ENCODE measurements around the gene TUBA1A.
A peak's percentile ranks its signal among the peaks of the same experiment; 100 is the strongest.
"Not testable (repeated sequence)": the region's sequence is repeated elsewhere in the genome, so short reads cannot be mapped to it uniquely, and the experiment has no call there.

TUBA1A gene

GRCh38 chr12:49188201-49188915 is 522 bp downstream of the TUBA1A start:
- no peaks in the 10 kb centered on the region for H3K27me3 ChIP-seq (ENCODE audit: control insufficient read depth, insufficient read depth, low read length, poor library complexity, severe bottlenecking)
- peaks cover 20% of the 10 kb centered on the region for H3K36me3 ChIP-seq (ENCODE audit: control insufficient read depth, insufficient read depth, low read length)
- H3K4me1 ChIP-seq (ENCODE audit: control insufficient read depth, insufficient read depth, low read length): peaks cover 26% of the 10 kb centered on the region
- H3K9me3 ChIP-seq (ENCODE audit: control insufficient read depth, low read length): no peaks in the 10 kb centered on the region
- 0% methylated on average over 52 of the region's 52 CpGs for WGBS, 2 experiments
- peak overlapping the region; percentile 99 for H3K4me3 ChIP-seq (ENCODE audit: insufficient read depth, low read depth, low read length)
- peak overlapping the region; percentile 96 for H3K27ac ChIP-seq (ENCODE audit: insufficient read depth, low read depth, low read length, poor library complexity, severe bottlenecking)

DNA sequence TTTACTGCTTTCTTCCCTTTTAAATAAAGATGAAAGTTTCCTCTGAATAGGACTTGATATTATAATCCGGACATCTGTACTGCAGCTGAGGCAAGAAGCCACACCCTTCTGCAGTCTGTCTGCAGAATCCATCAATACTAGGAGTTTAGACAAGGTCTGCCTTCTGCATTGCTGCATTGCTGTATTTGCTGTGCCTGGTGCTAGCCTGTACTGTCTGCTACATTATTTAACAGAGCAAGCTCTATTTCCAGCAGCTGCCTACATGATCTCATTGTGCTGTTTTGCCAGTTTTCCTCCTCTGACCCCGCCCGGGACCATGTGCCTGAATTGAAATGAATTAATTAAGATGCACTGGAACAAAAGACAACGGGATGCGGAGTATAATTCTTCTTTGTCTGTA is 1.7 kb downstream of the TUBA1A start:
- Histone ChIP-seq H3K9me3 (ENCODE audit: control insufficient read depth, low read length) (no peaks in the 10 kb centered on the region), H3K4me1 (ENCODE audit: control insufficient read depth, insufficient read depth, low read length) (peaks cover 26% of the 10 kb centered on the region), H3K36me3 (ENCODE audit: control insufficient read depth, insufficient read depth, low read length) (peaks cover 20% of the 10 kb centered on the region), H3K4me3 (ENCODE audit: insufficient read depth, low read depth, low read length) (peak overlapping the region; percentile 99), H3K27ac (ENCODE audit: insufficient read depth, low read depth, low read length, poor library complexity, severe bottlenecking) (no peak overlapping the region), H3K27me3 (ENCODE audit: control insufficient read depth, insufficient read depth, low read length, poor library complexity, severe bottlenecking) (no peaks in the 10 kb centered on the region)
- WGBS, 2 experiments: 63 to 65% methylated on average over 3 to 5 of the region's 5 CpGs

DNA sequence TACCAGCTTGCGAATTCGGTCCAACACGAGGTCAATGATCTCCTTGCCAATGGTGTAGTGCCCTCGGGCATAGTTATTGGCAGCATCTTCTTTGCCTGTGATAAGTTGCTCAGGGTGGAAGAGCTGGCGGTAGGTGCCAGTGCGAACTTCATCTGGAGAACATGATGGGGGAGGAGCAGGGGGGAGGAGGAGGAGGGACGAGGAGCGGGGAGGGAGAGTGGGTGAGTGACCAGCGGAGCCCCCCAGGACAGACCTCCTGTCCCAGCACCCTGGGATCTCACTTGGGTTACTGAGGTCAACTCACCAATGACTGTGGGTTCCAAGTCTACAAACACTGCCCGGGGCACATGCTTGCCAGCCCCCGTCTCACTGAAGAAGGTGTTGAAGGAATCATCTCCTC is 2.6 kb downstream of the TUBA1A start:
- Histone ChIP-seq H3K4me1 (ENCODE audit: control insufficient read depth, insufficient read depth, low read length) (peaks cover 26% of the 10 kb centered on the region), H3K36me3 (ENCODE audit: control insufficient read depth, insufficient read depth, low read length) (peaks cover 20% of the 10 kb centered on the region)
- not testable (repeated sequence) for H3K27ac ChIP-seq (ENCODE audit: insufficient read depth, low read depth, low read length, poor library complexity, severe bottlenecking); H3K27me3 ChIP-seq (ENCODE audit: control insufficient read depth, insufficient read depth, low read length, poor library complexity, severe bottlenecking); H3K4me3 ChIP-seq (ENCODE audit: insufficient read depth, low read depth, low read length); H3K9me3 ChIP-seq (ENCODE audit: control insufficient read depth, low read length)
- 96 to 98% methylated on average over 11 of the region's 11 CpGs for WGBS, 2 experiments

DNA sequence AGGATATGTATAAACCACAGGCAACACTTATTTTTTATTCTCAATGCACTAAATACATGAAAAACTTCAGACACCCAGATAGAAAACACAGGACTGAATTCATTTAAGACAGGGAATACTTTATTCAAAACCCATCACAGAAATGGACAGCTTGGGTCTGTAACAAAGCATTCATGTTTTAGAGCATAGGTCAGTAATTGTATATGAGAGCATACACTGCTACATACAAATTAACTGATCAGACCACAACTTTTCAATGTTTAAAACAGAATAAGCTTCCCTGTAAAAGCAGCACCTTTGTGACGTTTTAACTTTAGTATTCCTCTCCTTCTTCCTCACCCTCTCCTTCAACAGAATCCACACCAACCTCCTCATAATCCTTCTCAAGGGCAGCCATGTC is 4.2 kb downstream of the TUBA1A start:
- H3K27ac ChIP-seq (ENCODE audit: insufficient read depth, low read depth, low read length, poor library complexity, severe bottlenecking); H3K9me3 ChIP-seq (ENCODE audit: control insufficient read depth, low read length); H3K27me3 ChIP-seq (ENCODE audit: control insufficient read depth, insufficient read depth, low read length, poor library complexity, severe bottlenecking); H3K4me3 ChIP-seq (ENCODE audit: insufficient read depth, low read depth, low read length): not testable (repeated sequence)
- WGBS, 2 experiments: 92% methylated on average over 1 of the region's 1 CpG
- Histone ChIP-seq H3K4me1 (ENCODE audit: control insufficient read depth, insufficient read depth, low read length) (peaks cover 17% of the 10 kb centered on the region), H3K36me3 (ENCODE audit: control insufficient read depth, insufficient read depth, low read length) (peaks cover 20% of the 10 kb centered on the region)

- not testable (repeated sequence) for H3K27ac ChIP-seq (ENCODE audit: insufficient read depth, low read depth, low read length, poor library complexity, severe bottlenecking); H3K4me3 ChIP-seq (ENCODE audit: insufficient read depth, low read depth, low read length); H3K27me3 ChIP-seq (ENCODE audit: control insufficient read depth, insufficient read depth, low read length, poor library complexity, severe bottlenecking); H3K9me3 ChIP-seq (ENCODE audit: control insufficient read depth, low read length)
- Histone ChIP-seq H3K4me1 (ENCODE audit: control insufficient read depth, insufficient read depth, low read length) (peaks cover 13% of the 10 kb centered on the region), H3K36me3 (ENCODE audit: control insufficient read depth, insufficient read depth, low read length) (peaks cover 20% of the 10 kb centered on the region)
- 92 to 94% methylated on average over 15 of the region's 15 CpGs for WGBS, 2 experiments
Observed at GRCh38 chr12:49183214-49183950, 5.5 kb downstream of the TUBA1A start.

DNA sequence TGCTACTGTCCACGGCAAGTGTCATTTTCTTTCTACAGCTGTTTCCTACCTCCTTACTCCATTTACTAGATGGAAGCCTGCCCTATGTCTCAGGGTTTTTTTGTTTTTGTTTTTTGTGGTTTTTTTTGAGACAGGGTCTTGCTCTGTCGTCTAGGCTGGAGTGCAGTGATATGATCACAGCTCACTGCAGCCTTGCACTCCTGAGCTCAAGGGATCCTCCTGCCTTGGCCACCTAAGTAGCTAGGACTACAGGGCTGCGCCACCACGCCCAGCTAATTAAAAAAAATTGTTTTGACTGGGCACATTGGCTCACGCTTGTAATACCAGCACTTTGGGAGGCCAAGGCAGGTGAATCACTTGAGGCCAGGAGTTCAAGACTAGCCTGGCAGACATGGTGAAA is 14.7 kb downstream of the TUBA1A start:
- Histone ChIP-seq H3K36me3 (ENCODE audit: control insufficient read depth, insufficient read depth, low read length) (no peaks in the 10 kb centered on the region), H3K4me3 (ENCODE audit: insufficient read depth, low read depth, low read length) (no peak overlapping the region), H3K27ac (ENCODE audit: insufficient read depth, low read depth, low read length, poor library complexity, severe bottlenecking) (no peak overlapping the region), H3K4me1 (ENCODE audit: control insufficient read depth, insufficient read depth, low read length) (no peaks in the 10 kb centered on the region), H3K9me3 (ENCODE audit: control insufficient read depth, low read length) (no peaks in the 10 kb centered on the region), H3K27me3 (ENCODE audit: control insufficient read depth, insufficient read depth, low read length, poor library complexity, severe bottlenecking) (no peaks in the 10 kb centered on the region)
- 92 to 93% methylated on average over 5 of the region's 5 CpGs for WGBS, 2 experiments

- H3K27ac ChIP-seq (ENCODE audit: insufficient read depth, low read depth, low read length, poor library complexity, severe bottlenecking): no peak overlapping the region
- no peaks in the 10 kb centered on the region for H3K4me1 ChIP-seq (ENCODE audit: control insufficient read depth, insufficient read depth, low read length)
- no peaks in the 10 kb centered on the region for H3K36me3 ChIP-seq (ENCODE audit: control insufficient read depth, insufficient read depth, low read length)
- H3K27me3 ChIP-seq (ENCODE audit: control insufficient read depth, insufficient read depth, low read length, poor library complexity, severe bottlenecking): no peaks in the 10 kb centered on the region
- no peak overlapping the region for H3K4me3 ChIP-seq (ENCODE audit: insufficient read depth, low read depth, low read length)
- no peaks in the 10 kb centered on the region for H3K9me3 ChIP-seq (ENCODE audit: control insufficient read depth, low read length)
Observed at GRCh38 chr12:49170924-49171323, 18.0 kb downstream of the TUBA1A start.

- 94 to 98% methylated on average over 2 of the region's 2 CpGs for WGBS, 2 experiments
- no peaks in the 10 kb centered on the region for H3K27me3 ChIP-seq (ENCODE audit: control insufficient read depth, insufficient read depth, low read length, poor library complexity, severe bottlenecking)
- H3K4me1 ChIP-seq (ENCODE audit: control insufficient read depth, insufficient read depth, low read length): no peaks in the 10 kb centered on the region
- no peak overlapping the region for H3K27ac ChIP-seq (ENCODE audit: insufficient read depth, low read depth, low read length, poor library complexity, severe bottlenecking)
- H3K9me3 ChIP-seq (ENCODE audit: control insufficient read depth, low read length): no peaks in the 10 kb centered on the region
- H3K36me3 ChIP-seq (ENCODE audit: control insufficient read depth, insufficient read depth, low read length): no peaks in the 10 kb centered on the region
- H3K4me3 ChIP-seq (ENCODE audit: insufficient read depth, low read depth, low read length): no peak overlapping the region
Observed at GRCh38 chr12:49165114-49165513, 23.8 kb downstream of the TUBA1A start.

DNA sequence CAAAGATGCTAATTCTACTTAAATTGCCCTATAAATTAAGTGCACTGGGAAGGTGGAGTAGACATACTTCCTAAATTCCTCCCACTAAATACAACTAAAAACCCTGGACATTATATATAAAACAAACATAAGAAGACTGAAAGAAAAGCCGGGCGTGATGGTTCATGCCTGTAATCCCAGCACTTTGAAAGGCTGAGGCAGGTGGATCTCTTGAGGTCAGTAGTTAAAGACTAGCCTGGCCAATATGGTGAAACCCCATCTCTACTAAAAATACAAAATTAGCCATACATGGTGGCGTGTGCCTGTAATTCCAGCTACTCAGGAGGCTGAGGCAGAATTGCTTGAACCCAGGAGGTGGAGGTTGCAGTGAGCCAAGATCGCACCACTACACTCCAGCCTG is 27.0 kb downstream of the TUBA1A start:
- not testable (repeated sequence) for H3K4me3 ChIP-seq (ENCODE audit: insufficient read depth, low read depth, low read length); H3K27me3 ChIP-seq (ENCODE audit: control insufficient read depth, insufficient read depth, low read length, poor library complexity, severe bottlenecking); H3K9me3 ChIP-seq (ENCODE audit: control insufficient read depth, low read length); H3K36me3 ChIP-seq (ENCODE audit: control insufficient read depth, insufficient read depth, low read length); H3K4me1 ChIP-seq (ENCODE audit: control insufficient read depth, insufficient read depth, low read length); H3K27ac ChIP-seq (ENCODE audit: insufficient read depth, low read depth, low read length, poor library complexity, severe bottlenecking)
- WGBS, 2 experiments: 89 to 95% methylated on average over 4 of the region's 4 CpGs

DNA sequence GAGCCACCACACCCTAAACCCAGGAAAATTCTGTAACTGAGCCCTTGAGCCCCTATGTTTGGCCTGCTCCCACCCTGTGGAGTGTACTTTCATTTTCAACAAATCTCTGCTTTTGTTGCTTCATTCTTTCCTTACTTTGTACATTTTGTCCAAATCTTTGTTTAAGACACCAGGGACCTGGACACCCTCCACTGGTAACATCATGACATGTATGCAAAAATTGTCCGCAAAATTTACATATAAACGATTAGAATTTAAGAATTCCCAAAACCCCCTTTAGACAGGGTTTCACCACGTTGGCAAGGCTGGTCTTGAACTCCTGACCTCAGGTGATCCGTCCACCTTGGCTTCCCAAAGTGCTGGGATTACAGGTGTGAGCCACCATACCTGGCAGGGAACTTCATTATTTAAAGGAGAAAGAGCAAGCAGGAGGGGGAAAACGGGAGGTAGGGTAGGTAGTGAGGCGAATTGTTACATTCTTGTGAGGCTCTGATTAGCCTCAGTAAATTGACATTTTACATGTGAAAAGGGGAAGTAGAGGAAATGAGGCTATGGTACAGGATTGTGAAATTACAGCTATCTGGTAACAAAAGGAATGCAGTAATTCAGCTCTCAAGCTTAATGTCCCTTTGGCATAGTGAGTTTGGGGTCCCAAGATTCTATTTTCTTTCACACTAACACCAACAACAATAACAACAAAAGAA is 27.6 kb downstream of the TUBA1A start:
- 83 to 84% methylated on average over 6 of the region's 6 CpGs for WGBS, 2 experiments

More for the DNA sequence above, 27.6 kb downstream of the TUBA1A start:
- Histone ChIP-seq H3K4me1 (ENCODE audit: control insufficient read depth, insufficient read depth, low read length) (no peaks in the 10 kb centered on the region), H3K36me3 (ENCODE audit: control insufficient read depth, insufficient read depth, low read length) (no peaks in the 10 kb centered on the region), H3K9me3 (ENCODE audit: control insufficient read depth, low read length) (no peaks in the 10 kb centered on the region), H3K4me3 (ENCODE audit: insufficient read depth, low read depth, low read length) (no peak overlapping the region), H3K27me3 (ENCODE audit: control insufficient read depth, insufficient read depth, low read length, poor library complexity, severe bottlenecking) (no peaks in the 10 kb centered on the region), H3K27ac (ENCODE audit: insufficient read depth, low read depth, low read length, poor library complexity, severe bottlenecking) (no peak overlapping the region)
